Tibial nerve (tissue), 3 donors: Measurements from ENCODE around the gene LIPT1.

ENCODE experiments used
- CTCF ChIP-seq, 5 experiments: fragments of 200-600 bp in 3 of 5; fragments of 450-650 bp in 2 of 5; sonication (generic) in 3 of 5; IDR thresholded peaks; one replicate each; pipeline ENCODE4 v1.5.1; 2016 to 2019; ENCODE audit warnings: antibody characterized with exemption in 5 of 5, mild to moderate bottlenecking in 3 of 5, moderate library complexity in 2 of 5
- POLR2A ChIP-seq, 2 donors: fragments of 450-650 bp; IDR thresholded peaks; one replicate each; pipeline ENCODE4 v1.6.1; 2017; ENCODE audit warnings: antibody characterized with exemption in 2 of 2, mild to moderate bottlenecking in 2 of 2, moderate library complexity in 2 of 2

GRCh38 chr2:99198103-99198841, 43.5 kb downstream of the LIPT1 start:
- TF ChIP-seq CTCF (IDR thresholded peaks at IDR 0.05) (no peak), POLR2A (IDR thresholded peaks at IDR 0.05) (no peak)
